Measurements from ENCODE around the gene CPE. TPM values are rescaled to one million over a fixed set of nuclear protein-coding genes. Genes with fewer than 3 reads are reported as not detected.

The CPE gene
- total RNA-seq, 1 experiment from 2014 or later = 0.92 TPM

GRCh38 chr4:165502916-165503907 lies 124.4 kb downstream of the CPE start:
- H3K4me3 ChIP-seq (ENCODE audit: low read depth in 2 of 2, low read length in 2 of 2) = no peak overlapping the region
- no TSS peak for BruUV-seq (replicated peaks)
- no peak overlapping the region for H3K27ac ChIP-seq (ENCODE audit: low read length)
- no peaks in the 10 kb centered on the region for H3K4me1 ChIP-seq (ENCODE audit: control insufficient read depth, insufficient read depth, low read length)
- no peaks in the 10 kb centered on the region for H3K27me3 ChIP-seq (ENCODE audit: control insufficient read depth, insufficient read depth, low read length)
- POLR2A ChIA-PET = no interaction called here
- DNase-seq (ENCODE audit: low read depth, low spot score) = no peak
- H3K9me3 ChIP-seq (ENCODE audit: control insufficient read depth, insufficient read depth, low read depth, low read length) = no peaks in the 10 kb centered on the region
- CTCF ChIA-PET = no interaction called here
- intact Hi-C loops (cut with micrococcal nuclease; ENCODE audit: unreplicated experiment) = no loop called here
- no peak for ATAC-seq
- TF ChIP-seq REST (IDR thresholded peaks at IDR 0.05; ENCODE audit: insufficient read depth in 1 of 2, low read depth in 2 of 2, low read length in 1 of 2) (no peak), CTCF (IDR thresholded peaks at IDR 0.05) (no peak), SIN3A (IDR thresholded peaks at IDR 0.05; ENCODE audit: borderline replicate concordance, insufficient read depth, low read depth, low read length) (no peak), POLR2AphosphoS5 (IDR thresholded peaks at IDR 0.05; ENCODE audit: low read depth, low read length) (no peak), TCF7L2 (IDR thresholded peaks at IDR 0.05; ENCODE audit: low read depth, low read length) (no peak)
- no peaks in the 10 kb centered on the region for H3K36me3 ChIP-seq (ENCODE audit: control insufficient read depth, insufficient read depth, low read length)
- in situ Hi-C loops (cut with HindIII; ENCODE audit: low pct_unique_long_range_greater_than_20kb, low sequenced_read_pairs) = no loop called here

- intact Hi-C loops (cut with micrococcal nuclease; ENCODE audit: unreplicated experiment) = no loop called here
- no peak for DNase-seq (ENCODE audit: low read depth, low spot score)
- H3K27me3 ChIP-seq (ENCODE audit: control insufficient read depth, insufficient read depth, low read length) = no peaks in the 10 kb centered on the region
- no peaks in the 10 kb centered on the region for H3K36me3 ChIP-seq (ENCODE audit: control insufficient read depth, insufficient read depth, low read length)
- no peaks in the 10 kb centered on the region for H3K9me3 ChIP-seq (ENCODE audit: control insufficient read depth, insufficient read depth, low read depth, low read length)
- no peaks in the 10 kb centered on the region for H3K4me1 ChIP-seq (ENCODE audit: control insufficient read depth, insufficient read depth, low read length)
- no peak for ATAC-seq
- POLR2A ChIA-PET = no interaction called here
- CTCF ChIA-PET = no interaction called here
- no peak overlapping the region for H3K27ac ChIP-seq (ENCODE audit: low read length)
- TF ChIP-seq REST (IDR thresholded peaks at IDR 0.05; ENCODE audit: insufficient read depth in 1 of 2, low read depth in 2 of 2, low read length in 1 of 2) = no peak
- no peak for TF ChIP-seq SIN3A (IDR thresholded peaks at IDR 0.05; ENCODE audit: borderline replicate concordance, insufficient read depth, low read depth, low read length)
- no peak for TF ChIP-seq POLR2AphosphoS5 (IDR thresholded peaks at IDR 0.05; ENCODE audit: low read depth, low read length)
- no peak for TF ChIP-seq TCF7L2 (IDR thresholded peaks at IDR 0.05; ENCODE audit: low read depth, low read length)
- no peak for TF ChIP-seq CTCF (IDR thresholded peaks at IDR 0.05)
- H3K4me3 ChIP-seq (ENCODE audit: low read depth in 2 of 2, low read length in 2 of 2) = no peak overlapping the region
- BruUV-seq (replicated peaks) = no TSS peak
- in situ Hi-C loops (cut with HindIII; ENCODE audit: low pct_unique_long_range_greater_than_20kb, low sequenced_read_pairs) = no loop called here
Observed at GRCh38 chr4:165504184-165504583, 125.4 kb downstream of the CPE start.

All from Panc1 (cell line).